Adipose tissue (tissue), 3 donors: ENCODE results near the gene SMAD5. TPM values are rescaled to one million over a fixed set of nuclear protein-coding genes. Genes with fewer than 3 reads are reported as not detected.

Source experiments
- H3K27ac ChIP-seq: one replicate; pipeline ENCODE4 v1.5.1; 2013; ENCODE audit warnings: low read depth, low read length
- WGBS, 3 donors: extraction: QIAGEN DNeasy Blood & Tissue Kit; methylation state at CpG; one replicate each; pipeline ENCODE4 v1.1.7; 2013; 5-methylcytosine and 5-hydroxymethylcytosine counted together
- polyA plus RNA-seq, 3 donors: library from polyadenylated mRNA; stranded (reverse); fragments of 200-250 nt; gene quantifications; one replicate each; pipeline ENCODE4 v1.2.3, GENCODE V29; 2013
- donor health status: healthy with polysubstance abuse.
- donor health status: Bipolar disorder and iron deficiency.
- donor health status: healthy.

Gene SMAD5
- polyA plus RNA-seq: 10 to 100 TPM in 1 of 3 donors, 1 to 10 TPM in 2; 4.9 to 18.6 (median 9.9) TPM

- WGBS, 3 donors: 0% methylated on average over 63 to 81 of the region's 81 CpGs
- peak within 1 kb of the TSS; percentile 93 for H3K27ac ChIP-seq
Observed at GRCh38 chr5:136132557-136133221, at the start of gene SMAD5. TSS of gene SMAD5 (plus strand) at chr5:136132845. CDS start at chr5:136153761, 20,916 bp downstream.

DNA sequence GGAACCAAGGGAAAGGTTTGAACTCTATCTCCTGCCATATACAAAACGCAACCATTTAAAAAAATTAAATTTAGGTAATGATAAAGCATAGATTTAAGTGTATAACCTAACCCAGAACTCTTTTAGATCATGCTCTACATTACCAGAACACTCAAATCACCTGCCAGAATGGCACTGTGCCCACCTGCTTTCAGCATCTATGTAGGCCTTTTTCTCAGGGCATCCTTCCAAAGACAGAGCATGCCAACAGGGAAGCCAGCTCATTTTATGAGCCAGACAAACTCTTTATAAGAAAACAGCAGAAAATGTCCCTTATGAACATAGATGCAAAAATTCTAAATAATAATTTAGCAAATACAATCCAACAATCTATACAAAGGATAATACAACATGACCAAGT is 47.9 kb upstream of the SMAD5 start:
- WGBS, 3 donors: 72 to 90% (median 88%) methylated on average over 1 of the region's 1 CpG
- no peak overlapping the region for H3K27ac ChIP-seq

- H3K27ac ChIP-seq: no peak overlapping the region
Observed at GRCh38 chr5:136086783-136087566, 45.7 kb upstream of the SMAD5 start.

DNA sequence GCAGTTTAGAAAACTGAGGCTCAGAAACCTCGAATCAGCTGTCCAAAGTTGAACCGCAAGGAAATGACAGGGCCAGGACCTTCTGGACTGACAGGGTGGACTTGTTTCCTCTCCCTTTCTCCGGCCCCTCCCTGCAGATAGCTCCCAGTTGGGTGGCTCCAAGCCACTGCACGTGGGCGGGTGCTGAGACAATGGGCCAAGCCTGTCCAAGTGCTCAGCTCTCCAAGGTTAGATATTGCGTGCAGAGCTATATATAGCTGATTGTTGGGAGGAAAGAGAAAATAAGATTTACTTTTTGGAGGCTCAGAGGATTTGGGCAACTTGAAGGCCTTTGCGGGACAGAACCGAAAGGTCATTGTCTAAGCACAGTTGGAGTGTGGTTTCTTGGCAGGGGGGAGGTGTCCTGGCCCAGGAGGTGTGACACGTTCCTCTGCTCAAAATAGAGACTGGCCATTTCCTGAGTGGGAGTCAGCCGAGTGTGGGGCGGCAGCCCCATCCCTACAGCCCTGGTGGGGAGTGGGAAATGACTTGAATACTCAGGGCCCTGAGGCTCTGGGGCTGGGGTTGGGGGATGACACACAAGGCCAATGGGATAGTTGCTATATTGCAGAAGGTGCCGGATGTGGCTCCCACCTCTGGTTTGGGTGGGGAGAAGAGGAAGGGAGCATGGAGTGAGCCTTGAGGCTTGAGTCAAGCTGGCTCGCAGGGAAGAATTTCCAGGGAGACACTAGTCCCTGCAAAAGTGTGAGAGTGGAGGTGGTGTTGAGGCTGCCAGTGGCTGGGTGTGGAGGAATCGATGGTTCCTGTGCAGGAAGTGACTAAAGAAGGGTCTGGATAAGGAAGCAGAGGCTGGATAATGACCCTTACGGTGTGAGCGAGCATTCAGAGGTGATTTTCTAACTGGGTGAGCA is 44.4 kb upstream of the SMAD5 start:
- 49 to 60% (median 54%) methylated on average over 16 of the region's 16 CpGs for WGBS, 3 donors
- no peak overlapping the region for H3K27ac ChIP-seq

More at GRCh38 chr5:136086783-136087566, 45.7 kb upstream of the SMAD5 start:
- WGBS, 3 donors: 68 to 83% (median 83%) methylated on average over 5 of the region's 5 CpGs

GRCh38 chr5:136089791-136090190 is 42.9 kb upstream of the SMAD5 start:
- WGBS, 3 donors: 58 to 63% (median 63%) methylated on average over 7 of the region's 7 CpGs
- no peak overlapping the region for H3K27ac ChIP-seq

DNA sequence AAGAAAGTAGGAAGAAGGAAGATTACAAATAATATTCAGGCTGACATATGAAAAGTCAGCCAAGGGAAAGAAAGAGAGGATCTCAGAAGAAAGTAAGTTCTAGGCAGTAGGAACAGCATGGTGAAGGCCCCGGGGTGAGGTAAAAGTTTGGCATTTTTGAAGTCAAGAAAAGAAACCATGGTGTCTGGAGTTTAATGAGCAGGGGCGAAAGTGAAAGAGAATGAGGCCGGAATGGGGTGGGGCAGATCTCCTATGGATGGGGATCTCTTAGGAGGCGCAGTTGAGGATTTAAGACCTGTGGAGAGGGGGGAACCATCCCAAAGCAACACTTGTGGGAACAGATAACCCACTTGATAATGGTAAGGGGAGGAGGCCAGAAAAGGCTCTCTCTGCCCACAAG is 42.3 kb upstream of the SMAD5 start:
- no peak overlapping the region for H3K27ac ChIP-seq
- WGBS, 3 donors: 95 to 96% (median 96%) methylated on average over 4 of the region's 4 CpGs

DNA sequence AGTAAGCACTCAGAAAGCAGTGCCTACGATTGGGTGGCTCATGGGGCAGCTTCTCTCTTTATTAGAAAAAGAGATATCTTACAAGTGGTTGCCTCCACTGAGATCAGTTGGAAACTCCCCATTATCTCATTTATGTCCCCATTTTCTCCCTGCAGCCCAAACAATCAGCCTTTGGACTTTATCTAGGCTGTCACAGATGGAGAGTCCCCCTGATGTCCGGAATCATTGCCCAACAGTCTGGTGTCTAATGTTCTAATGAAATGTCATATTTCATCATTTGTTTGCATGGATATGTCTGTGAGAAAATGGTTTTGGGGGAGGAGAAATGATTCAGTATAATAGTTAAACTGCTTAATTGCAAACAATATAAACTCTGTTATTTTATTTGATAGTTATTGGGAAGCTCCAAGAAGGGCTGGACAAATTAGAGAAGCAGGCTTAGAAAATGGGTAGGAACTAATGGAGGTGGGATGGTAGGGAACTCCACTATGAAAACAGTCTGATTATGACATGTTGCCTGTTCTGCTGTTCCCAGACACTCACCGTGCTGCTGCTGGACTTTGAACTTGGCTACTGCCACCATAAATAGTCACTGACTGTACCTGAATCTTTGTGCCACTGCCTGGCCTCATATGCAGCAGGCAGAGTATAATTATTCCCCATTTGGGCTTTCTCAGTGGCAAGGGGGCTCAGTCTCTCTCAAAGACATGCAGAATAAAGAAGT is 38.3 kb upstream of the SMAD5 start:
- H3K27ac ChIP-seq: no peak overlapping the region
- 52 to 58% (median 56%) methylated on average over 3 of the region's 3 CpGs for WGBS, 3 donors

DNA sequence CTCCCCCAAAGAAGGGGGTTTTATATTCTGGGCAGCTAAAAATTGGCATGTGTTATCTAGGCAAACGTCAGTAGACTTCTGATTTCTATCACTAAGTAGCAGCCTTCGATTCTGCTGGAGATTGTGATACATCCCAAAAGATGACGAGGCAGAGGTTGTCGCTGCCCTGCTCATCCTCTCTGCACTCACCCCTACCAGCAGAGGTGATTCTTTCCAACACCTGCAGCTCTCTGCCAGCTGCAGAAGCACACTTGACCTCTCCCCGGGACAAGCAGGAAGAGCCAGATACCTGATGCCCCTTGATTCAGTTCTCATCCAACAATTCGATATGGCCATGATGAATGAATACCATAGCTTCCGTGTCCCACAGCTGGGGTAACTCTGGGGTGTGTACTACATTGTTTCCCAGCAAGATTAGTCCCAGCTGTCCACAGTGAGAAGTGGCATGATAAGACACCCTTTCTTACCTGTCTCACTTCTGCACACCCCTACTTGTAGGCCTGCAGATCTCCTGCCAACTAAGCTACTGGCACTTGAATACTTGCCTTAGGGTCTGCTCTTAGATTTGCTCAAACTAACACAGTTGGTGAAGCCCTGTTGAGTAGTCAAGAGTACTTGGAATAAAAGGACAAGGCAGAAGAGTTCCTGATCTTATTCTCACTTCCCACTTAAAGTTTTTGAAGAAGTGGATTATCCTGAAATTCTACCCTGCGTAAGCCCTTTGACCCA is 37.6 kb upstream of the SMAD5 start:
- WGBS, 3 donors: 56 to 83% (median 80%) methylated on average over 8 of the region's 8 CpGs
- no peak overlapping the region for H3K27ac ChIP-seq

GRCh38 chr5:136098176-136098575 is 34.5 kb upstream of the SMAD5 start:
- H3K27ac ChIP-seq: no peak overlapping the region
- 50 to 51% (median 50%) methylated on average over 4 of the region's 4 CpGs for WGBS, 3 donors

- H3K27ac ChIP-seq: no peak overlapping the region
- 66 to 91% (median 88%) methylated on average over 3 of the region's 3 CpGs for WGBS, 3 donors
Observed at GRCh38 chr5:136099870-136100269, 32.8 kb upstream of the SMAD5 start.

GRCh38 chr5:136101884-136102283 is 30.8 kb upstream of the SMAD5 start:
- 96 to 100% (median 98%) methylated on average over 1 of the region's 1 CpG for WGBS, 3 donors
- no peak overlapping the region for H3K27ac ChIP-seq

DNA sequence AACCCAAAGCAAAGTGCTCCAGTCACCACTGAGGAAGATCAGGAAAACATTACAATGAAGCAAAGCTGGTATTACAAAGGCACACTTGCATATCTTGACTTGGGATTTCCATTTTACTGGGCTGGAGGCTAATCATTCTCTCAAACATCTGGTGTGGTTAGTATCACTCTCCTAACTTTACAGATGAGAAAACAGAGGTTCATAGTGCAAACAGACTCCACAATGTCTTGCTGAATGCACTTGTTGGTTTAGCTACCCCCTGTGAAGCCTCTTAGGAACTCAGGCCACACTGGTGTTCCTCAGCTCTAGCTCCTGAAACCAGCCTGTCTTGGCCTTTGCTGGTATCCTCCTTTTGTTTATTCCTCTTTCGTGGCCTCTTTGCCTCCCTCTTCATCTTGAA is 29.5 kb upstream of the SMAD5 start:
- H3K27ac ChIP-seq: no peak overlapping the region
- 90 to 100% (median 96%) methylated on average over 1 of the region's 1 CpG for WGBS, 3 donors

DNA sequence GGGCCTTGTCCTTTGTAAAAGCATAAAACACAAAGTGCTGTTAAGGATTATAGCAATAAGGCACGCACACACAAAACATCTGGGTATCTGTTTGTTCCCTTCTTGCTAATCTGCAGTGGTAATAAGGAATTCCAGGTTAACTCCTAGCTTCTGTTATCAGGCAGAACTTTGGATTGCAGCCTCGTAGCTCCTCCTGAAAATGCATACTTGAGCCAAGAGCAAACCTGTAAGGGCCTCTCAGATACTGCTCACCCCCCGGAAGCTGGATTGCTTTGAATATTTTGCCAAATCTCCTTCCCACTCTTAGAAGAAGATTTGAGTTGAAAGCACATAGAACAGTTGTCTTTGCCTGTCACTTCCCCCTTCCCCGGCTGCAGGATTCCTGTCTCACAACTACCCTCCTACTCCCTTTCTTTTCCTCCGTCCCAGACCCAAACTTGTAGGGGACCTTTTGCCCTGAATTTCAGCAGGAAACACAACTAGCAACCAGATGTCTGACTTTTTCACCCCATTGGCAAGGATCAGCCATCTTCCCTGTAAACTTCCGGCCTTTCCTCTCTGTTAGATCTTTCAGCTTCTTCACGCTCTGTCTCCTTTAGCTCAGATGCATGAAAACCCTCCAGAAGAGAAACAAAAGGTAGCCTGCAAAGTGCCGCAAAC is 28.2 kb upstream of the SMAD5 start:
- 48 to 56% (median 50%) methylated on average over 8 of the region's 8 CpGs for WGBS, 3 donors
- H3K27ac ChIP-seq: no peak overlapping the region

DNA sequence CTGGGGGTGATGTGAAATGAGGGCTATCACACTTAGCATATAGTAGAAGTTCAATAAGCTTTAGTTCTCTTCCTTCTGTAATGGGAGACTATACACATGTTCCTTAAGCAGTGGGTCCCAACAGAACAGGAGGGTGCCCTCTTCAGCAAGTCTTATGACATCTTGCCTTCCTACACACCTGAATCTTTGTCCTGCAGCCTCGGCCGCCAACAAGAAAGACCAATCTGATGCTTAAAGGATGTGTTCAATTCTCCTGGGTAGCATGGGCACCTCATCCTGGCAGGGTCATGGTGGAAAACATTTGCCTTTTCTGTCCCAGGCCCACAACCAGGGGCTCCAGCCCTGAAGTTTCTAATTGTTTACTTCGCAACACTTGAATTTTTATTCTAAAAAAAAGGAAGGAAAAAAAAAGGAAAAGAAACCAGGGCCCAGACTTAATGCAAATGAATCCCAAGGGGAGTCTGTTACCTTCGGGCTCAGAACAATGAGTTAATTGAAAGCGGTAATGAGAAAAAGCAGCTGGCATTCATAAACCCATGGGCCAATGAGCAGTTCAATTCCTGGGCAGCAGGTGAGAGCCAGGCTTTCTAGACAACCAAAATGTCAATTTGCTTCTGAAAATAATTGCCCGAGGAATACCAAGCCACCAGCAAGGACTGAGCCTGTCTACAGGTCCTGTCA is 26.2 kb upstream of the SMAD5 start:
- H3K27ac ChIP-seq: no peak overlapping the region
- 74 to 82% (median 81%) methylated on average over 6 of the region's 6 CpGs for WGBS, 3 donors

DNA sequence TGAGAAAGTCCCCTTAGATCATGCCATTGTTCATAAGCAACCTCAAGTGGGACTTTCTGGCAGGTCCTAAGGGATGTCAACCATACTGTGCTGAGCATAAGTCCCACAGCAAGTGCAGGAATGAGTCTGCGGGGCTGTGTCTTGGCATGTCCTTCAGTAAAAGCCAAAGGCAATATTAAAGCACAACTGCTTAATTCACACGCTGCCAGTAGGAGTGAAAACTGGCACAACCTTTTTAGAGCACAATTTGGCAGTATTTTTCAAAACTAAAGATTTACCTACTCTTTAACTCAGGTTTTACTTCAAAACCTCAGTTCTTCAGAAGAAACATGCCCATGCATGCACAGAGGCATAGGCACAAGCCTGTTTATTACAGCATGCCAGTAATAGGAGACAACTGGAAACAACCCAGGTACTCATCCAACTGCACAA is 24.4 kb upstream of the SMAD5 start:
- WGBS, 3 donors: 33 to 81% (median 76%) methylated on average over 2 of the region's 2 CpGs
- H3K27ac ChIP-seq: no peak overlapping the region

DNA sequence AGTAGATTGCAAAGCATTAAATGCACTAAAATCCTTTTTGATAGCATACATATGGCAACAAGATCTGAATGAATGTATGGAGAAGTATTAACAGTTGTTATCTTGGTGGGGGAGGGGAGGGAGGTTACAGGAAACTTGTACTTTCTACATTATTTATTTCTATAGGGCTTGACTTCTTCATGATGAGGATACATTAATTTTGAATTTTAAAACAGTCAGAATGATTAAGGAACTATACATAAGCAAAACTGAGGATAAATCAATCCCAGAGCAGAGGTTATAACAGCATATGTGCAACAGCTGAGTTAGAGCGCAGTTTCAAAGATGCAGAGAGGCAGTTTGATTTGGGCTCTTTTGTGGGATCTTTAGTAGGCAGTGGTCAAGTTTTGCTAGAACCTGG is 23.9 kb upstream of the SMAD5 start:
- 94 to 100% (median 97%) methylated on average over 1 of the region's 1 CpG for WGBS, 3 donors
- no peak overlapping the region for H3K27ac ChIP-seq
